GM13977 (cell line): ENCODE data around the gene SLC9A8.

Source experiments
- DNase-seq: peaks from one replicate; pipeline ENCODE4 v3.0.0; 2012; ENCODE audit warnings: low spot score
- in situ Hi-C: fragments of 300-500 bp; cut with MboI; formaldehyde crosslinking; loops from one replicate; pipeline ENCODE4 v1.12.0; 2022; ENCODE audit warnings: low sequenced_read_pairs, low pct_unique_long_range_greater_than_20kb, mixed read lengths, inconsistent platforms; ENCODE audit not compliant: unreplicated experiment
- TF ChIP-seq, protein P1 (sequence below): IDR thresholded peaks from 2 replicates; pipeline ENCODE4 v1.5.1; 2012; ENCODE audit warnings: mild to moderate bottlenecking, control low read depth; ENCODE audit not compliant: insufficient read depth; ENCODE audit errors: extremely low read depth, missing control alignments

The SLC9A8 gene

DNA sequence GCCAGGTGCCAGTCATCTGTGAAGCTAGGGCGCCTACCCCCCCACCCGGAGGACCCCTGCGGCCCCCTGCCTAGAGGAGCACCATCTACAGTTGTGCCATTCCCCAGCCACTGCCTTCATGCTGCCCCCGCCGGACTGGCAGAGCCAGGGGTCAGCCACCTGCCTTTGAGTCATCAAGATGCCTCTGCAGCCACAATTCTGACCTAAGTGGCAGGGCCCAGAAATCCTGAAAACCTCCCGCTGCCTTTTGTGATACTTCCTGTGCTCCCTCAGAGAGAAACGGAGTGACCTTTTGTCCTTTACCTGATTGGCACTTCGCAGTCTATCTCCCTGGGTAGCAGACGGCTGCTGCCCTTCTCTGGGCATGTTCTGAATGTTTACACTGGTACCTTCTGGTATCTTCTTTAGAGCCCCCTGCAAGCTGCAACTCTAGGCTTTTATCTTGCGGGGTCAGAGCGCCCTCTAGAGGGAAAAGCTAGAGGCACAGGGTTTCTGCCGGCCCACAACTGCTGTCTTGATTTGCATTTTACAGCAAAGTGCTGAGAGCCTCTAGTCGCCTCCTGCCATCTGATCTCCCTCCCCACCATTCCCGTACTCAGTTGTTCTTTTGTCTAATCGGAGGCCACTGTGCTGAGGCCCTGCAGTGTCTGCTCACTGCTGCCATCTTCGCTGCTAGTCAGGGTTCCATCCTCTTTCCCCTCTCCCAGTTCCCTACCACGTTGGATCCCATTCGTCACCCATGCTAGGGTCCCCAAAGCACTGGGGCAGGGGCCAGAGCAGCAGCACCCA lies 75.8 kb downstream of the SLC9A8 start:
- peak; percentile 88 for DNase-seq
- TF ChIP-seq, protein P1, sequence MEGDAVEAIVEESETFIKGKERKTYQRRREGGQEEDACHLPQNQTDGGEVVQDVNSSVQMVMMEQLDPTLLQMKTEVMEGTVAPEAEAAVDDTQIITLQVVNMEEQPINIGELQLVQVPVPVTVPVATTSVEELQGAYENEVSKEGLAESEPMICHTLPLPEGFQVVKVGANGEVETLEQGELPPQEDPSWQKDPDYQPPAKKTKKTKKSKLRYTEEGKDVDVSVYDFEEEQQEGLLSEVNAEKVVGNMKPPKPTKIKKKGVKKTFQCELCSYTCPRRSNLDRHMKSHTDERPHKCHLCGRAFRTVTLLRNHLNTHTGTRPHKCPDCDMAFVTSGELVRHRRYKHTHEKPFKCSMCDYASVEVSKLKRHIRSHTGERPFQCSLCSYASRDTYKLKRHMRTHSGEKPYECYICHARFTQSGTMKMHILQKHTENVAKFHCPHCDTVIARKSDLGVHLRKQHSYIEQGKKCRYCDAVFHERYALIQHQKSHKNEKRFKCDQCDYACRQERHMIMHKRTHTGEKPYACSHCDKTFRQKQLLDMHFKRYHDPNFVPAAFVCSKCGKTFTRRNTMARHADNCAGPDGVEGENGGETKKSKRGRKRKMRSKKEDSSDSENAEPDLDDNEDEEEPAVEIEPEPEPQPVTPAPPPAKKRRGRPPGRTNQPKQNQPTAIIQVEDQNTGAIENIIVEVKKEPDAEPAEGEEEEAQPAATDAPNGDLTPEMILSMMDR = peak; percentile 74
- in situ Hi-C loops = no loop called here

DNA sequence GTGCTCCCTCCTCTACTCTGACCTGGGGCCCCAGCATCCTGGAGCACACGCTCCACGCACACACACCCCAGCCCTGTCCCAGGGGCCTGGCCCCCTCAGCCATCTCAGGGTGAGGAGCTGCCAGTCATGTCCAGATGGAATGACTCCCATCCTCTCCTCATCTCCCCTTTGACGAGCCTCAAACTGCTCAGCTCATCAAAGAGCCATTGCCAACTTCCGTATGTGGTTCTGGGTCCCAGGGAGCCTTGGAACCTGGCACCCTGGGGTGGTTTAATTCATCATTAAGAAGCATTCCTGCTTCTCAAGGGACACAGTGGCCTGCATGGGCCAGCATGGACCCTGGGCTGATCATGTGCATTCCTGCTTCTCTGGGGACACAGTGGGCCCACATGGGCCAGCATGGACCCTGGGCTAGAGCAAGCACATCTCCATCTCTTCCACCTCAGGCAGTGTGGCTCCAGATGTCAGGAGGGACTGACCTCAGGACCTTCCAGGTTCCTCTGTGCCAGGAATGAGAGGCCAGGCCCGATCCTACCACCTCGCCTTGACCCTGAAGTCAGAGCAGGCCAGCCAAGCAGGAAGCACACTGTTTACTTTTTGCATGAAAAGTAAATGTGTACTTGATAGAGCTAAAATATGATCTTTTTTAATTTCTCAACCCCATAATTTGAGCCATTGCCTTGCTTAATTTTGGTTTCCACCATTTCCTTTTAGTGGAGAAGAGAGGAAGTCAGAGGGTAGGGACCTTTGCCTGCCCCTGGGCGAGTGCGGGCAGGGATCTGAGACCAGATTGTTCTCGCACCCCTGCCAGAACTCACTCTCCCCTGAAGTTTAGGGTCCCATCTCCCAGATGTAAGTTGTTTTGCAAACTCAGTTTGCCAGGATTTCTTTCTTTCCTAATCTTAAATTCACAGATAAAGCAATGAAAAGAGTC lies 76.6 kb downstream of the SLC9A8 start:
- no peak for DNase-seq
- TF ChIP-seq, protein P1 = no peak
- in situ Hi-C loops = no loop called here

DNA sequence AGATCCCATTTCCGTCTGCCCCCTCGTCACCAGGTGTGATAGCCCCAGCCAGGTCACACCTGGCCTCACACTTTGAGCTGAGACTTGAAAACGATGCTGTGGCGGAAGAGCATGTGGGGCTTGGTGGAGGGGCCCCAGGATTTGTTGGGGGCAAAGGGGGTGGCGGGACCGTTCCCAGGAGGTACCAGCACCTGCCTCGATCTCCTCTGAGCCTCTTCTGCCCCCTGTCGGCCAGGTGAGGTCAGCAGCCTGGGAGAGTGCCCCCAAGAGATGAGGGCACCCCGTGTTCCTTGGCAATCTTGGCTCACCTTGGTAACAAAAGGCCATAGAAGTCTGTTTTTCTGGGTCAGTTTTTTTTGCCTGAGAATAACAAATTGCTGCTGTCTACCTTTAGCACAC lies 77.3 kb downstream of the SLC9A8 start:
- no peak for DNase-seq
- in situ Hi-C loops = no loop called here
- TF ChIP-seq, protein P1 = peak; percentile 44

DNA sequence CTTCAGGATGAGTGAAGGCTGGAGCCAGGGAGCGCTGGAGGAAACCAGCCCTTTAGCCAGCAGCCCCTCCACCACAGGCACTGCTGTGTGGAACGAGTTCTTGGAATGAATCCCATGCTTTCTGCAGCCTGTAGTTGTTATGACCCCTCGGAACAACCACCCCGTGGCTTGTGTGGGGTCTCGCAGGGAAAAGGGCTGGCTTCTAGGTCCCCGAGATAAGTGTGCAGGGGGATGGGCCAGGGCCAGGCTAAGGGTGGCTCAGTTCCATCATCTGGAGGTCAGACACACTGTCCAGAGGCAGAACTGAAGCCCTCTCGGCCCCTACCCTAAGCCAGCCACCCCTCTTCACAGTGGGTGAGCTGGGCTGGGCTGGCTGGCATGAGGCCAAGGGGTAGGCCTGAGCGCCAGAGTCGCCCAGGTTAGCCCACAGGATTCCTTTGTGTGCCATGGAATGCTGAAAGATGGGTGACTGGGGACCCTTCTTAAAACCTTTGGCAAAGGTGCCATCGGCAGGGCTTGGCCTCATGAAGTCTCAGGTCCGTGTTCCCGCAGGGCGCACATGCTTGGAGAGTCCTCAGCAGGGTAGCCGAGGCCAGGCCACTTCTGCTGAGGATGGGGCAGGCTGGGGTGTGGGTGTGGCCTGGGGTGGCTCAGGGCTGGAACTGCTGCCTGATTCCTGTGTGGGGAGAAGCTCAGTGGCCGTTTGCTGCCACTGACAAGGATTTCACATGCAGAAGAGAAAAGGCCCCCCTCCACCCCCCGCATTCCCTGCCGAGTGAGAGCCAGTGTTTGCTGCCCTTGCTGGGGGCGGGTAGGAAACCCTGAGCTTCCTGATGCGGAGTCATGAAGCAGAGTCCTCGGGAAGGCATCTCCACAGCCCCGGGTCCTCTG lies 78.1 kb downstream of the SLC9A8 start:
- in situ Hi-C loops = no loop called here
- TF ChIP-seq, protein P1 = no peak
- no peak for DNase-seq

DNA sequence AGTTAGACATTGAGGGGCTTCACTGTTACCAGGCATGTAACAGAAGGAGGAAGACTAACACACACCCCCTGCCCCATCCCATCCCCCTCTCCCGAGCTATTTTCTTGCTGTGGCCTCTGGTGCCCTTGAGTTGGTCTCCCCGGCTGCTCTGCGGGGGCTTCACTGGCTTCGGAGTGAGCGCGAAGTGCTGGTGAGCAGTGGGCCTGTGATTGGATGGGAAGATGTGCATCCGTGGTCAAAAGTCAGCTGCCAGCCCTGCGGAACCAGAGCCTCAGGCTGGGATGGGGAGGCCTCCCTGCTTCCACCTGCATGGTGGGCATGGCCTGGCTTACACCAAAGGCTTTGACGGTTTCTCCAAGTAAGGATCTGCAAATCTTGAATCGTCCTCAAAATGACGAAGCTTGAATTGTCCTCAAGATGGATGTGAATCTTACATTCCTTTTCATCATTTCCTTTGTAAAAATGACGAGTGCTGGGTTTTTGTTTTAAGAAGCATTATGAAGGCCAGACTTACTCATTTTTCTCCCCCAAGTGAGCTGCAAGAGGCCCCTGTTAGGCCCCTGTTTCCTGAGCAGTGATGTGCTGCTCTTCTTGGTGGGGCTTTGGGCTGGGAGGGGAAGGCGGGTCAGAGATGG lies 79.0 kb downstream of the SLC9A8 start:
- in situ Hi-C loops = no loop called here
- TF ChIP-seq, protein P1 = no peak

More for the DNA sequence above, 79.0 kb downstream of the SLC9A8 start:
- no peak for DNase-seq
